Measurements from ENCODE around the gene CACNB4.

DNA sequence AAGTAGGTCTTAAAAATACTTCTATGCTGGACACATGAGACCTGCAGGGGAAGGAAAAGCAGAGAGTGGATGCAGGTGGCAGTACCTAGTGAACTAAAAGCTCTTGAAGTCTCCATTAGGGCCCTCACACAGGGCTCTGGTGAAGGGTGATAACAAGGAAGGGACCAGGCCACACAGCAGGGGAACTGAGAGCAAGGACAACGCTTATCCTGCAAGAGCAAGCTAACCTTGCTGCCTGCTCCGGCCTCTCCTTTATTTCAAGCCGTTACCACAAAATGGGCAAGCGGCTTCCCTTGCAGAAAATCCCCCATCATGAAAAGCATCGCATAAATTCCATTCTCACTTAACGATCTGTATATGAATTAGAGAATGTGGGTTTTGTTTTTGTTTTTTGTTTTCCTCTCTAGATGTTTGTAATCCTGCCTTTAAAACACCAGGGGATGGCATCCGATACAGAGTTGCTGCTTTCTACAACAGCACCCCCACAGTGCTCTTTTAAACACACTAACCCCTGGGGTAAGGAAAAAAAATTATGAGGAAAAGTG lies 64.5 kb downstream of the CACNB4 start:
- TF ChIP-seq, protein P1, sequence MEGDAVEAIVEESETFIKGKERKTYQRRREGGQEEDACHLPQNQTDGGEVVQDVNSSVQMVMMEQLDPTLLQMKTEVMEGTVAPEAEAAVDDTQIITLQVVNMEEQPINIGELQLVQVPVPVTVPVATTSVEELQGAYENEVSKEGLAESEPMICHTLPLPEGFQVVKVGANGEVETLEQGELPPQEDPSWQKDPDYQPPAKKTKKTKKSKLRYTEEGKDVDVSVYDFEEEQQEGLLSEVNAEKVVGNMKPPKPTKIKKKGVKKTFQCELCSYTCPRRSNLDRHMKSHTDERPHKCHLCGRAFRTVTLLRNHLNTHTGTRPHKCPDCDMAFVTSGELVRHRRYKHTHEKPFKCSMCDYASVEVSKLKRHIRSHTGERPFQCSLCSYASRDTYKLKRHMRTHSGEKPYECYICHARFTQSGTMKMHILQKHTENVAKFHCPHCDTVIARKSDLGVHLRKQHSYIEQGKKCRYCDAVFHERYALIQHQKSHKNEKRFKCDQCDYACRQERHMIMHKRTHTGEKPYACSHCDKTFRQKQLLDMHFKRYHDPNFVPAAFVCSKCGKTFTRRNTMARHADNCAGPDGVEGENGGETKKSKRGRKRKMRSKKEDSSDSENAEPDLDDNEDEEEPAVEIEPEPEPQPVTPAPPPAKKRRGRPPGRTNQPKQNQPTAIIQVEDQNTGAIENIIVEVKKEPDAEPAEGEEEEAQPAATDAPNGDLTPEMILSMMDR (conservative IDR thresholded peaks at IDR 0.05 in 1 of 2, IDR thresholded peaks at IDR 0.05 in 1 of 2; ENCODE audit: extremely low read depth in 1 of 2, insufficient read depth in 1 of 2, low read depth in 1 of 2, low read length in 2 of 2), result no peak
- TF ChIP-seq EZH2 (IDR thresholded peaks at IDR 0.05; ENCODE audit: borderline replicate concordance, low read length), result no peak

Data from mammary epithelial cell (primary cell).